Naive thymus-derived CD8-positive, alpha-beta T cell (primary cell): Measurements from ENCODE around the gene NFU1. TPM values are rescaled to one million over a fixed set of nuclear protein-coding genes. Genes with fewer than 3 reads are reported as not detected.
"Not testable (repeated sequence)": the region's sequence is repeated elsewhere in the genome, so short reads cannot be mapped to it uniquely, and the experiment has no call there.

ENCODE experiments used
- ATAC-seq, 2 donors: fragments of 150-1000 bp; cut with Tn5 transposase in 1 of 2; sonication (Bioruptor Pico), chemical (Tn5 transposase) in 1 of 2; 1 replicate in 1 of 2; 2 replicates in 1 of 2; pipeline ENCODE4 v1.10.0; 2021; ENCODE audit warnings: mild to moderate bottlenecking in 2 of 2, moderate library complexity in 2 of 2
- POLR2A ChIA-PET: fragments of 350-600 bp; sonication (Branson Sonifier 250); formaldehyde crosslinking; loops from one replicate; lab custom pipeline; 2021; ENCODE audit warnings: antibody characterized with exemption; lab: Charles Lee
- DNase-seq, 10 donors: peaks; one replicate each; pipeline versions ENCODE4 v3.0.0 to v3.0.0-alpha.2; 2020 to 2022
- H3K27ac Mint-ChIP-seq, 10 donors: one replicate each; pipeline ENCODE4 v1.8.0; 2020 to 2022; ENCODE audit warnings: mild to moderate bottlenecking in 10 of 10, mixed read lengths in 10 of 10, moderate library complexity in 4 of 10, inconsistent platforms in 1 of 10
- H3K27me3 Mint-ChIP-seq, 5 donors: one replicate each; pipeline ENCODE4 v1.8.0; 2021 to 2022; ENCODE audit warnings: mixed read lengths in 5 of 5
- H3K36me3 Mint-ChIP-seq, 3 donors: one replicate each; pipeline ENCODE4 v1.8.0; 2020 to 2022; ENCODE audit warnings: mixed read lengths in 3 of 3, mild to moderate bottlenecking in 2 of 3, inconsistent platforms in 1 of 3
- H3K4me1 Mint-ChIP-seq, 4 donors: one replicate each; pipeline ENCODE4 v1.8.0; 2021 to 2022; ENCODE audit warnings: mixed read lengths in 4 of 4
- H3K4me3 Mint-ChIP-seq, 10 donors: one replicate each; pipeline ENCODE4 v1.8.0; 2020 to 2022; ENCODE audit warnings: mild to moderate bottlenecking in 10 of 10, mixed read lengths in 10 of 10, moderate library complexity in 6 of 10, inconsistent platforms in 1 of 10
- H3K9me3 Mint-ChIP-seq, 9 donors: one replicate each; pipeline ENCODE4 v1.8.0; 2020 to 2022; ENCODE audit warnings: mixed read lengths in 9 of 9, mild to moderate bottlenecking in 3 of 9, inconsistent platforms in 1 of 9, moderate library complexity in 1 of 9
- polyA plus RNA-seq, 3 donors: library from polyadenylated mRNA; unstranded; fragments of 300-500 nt; fragmentation: Illumina TruSeq; gene quantifications; one replicate each; pipeline ENCODE4 v1.2.3, GENCODE V29; 2021
- total RNA-seq, 8 experiments: library from RNA in 2 of 8; stranded (reverse) in 2 of 8; gene quantifications; one replicate each; pipeline ENCODE4 v1.2.3 and lab custom pipeline; 2021 to 2026

NFU1 gene
- total and polyA plus RNA-seq, 5 experiments from 2014 or later, result 29.6 to 96.9 (median 78.6) TPM

DNA sequence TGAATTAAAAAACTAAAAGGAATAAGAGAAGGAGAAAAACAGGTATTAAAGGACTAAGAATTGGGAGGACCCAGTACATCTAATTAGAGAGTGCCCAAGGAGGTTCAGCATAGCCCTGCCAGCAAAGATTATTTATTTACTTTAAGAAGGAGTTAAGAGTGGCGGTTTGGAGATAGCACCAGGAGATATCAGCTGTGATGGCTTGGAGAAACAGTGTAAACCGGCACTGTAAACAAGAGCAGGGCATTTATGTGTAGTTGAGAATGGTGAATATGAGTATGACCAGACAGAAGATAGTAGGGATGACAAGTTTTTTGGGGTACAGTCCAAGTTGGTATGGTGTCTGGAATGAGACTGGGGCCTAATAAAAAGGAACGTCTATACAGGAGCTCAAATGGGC, 6.4 kb upstream of the NFU1 start:
- not testable (repeated sequence) for H3K9me3 Mint-ChIP-seq, DNase-seq, H3K27me3 Mint-ChIP-seq, H3K27ac Mint-ChIP-seq, ATAC-seq, H3K4me1 Mint-ChIP-seq, H3K4me3 Mint-ChIP-seq
- POLR2A ChIA-PET, result interaction anchor here (0.6 kb wide), 1 partner anchor 331 kb away, joined by 5 read pairs; no protein-coding TSS in a partner anchor
- H3K36me3 Mint-ChIP-seq, result peaks cover 0 to 10% (median 9%) of the 10 kb centered on the region in 3 donors

DNA sequence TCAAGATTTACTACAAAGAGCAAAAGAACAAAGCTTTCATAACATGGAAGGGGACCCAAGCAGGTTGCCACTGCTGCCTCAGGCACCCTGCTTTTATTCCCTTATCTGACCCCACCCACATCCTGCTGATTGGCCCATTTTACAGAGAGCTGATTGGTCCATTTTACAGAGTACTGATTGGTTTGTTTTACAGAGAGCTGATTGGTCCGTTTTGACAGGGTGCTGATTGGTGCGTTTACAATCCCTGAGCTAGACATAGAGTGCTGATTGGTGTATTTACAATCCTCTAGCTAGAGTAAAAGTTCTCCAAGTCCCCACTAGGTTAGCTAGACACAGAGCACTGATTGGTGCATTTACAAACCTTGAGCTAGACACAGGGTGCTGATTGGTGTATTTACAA, 2.3 kb upstream of the NFU1 start:
- H3K4me1 Mint-ChIP-seq, result peaks cover 6 to 42% (median 36%) of the 10 kb centered on the region in 4 donors
- peak in 4 of 10 donors; percentile 20 to 36 (median 32) for DNase-seq
- not testable (repeated sequence) for H3K27me3 Mint-ChIP-seq, H3K9me3 Mint-ChIP-seq, ATAC-seq, H3K36me3 Mint-ChIP-seq
- POLR2A ChIA-PET, result interaction anchor here (0.5 kb wide), 1 partner anchor 604 kb away, joined by 3 read pairs; no protein-coding TSS in a partner anchor
- peak overlapping the region in 5 of 10 donors; percentile 47 to 65 (median 58) for H3K4me3 Mint-ChIP-seq
- H3K27ac Mint-ChIP-seq, result peak overlapping the region; percentile 83 to 99 (median 92)

DNA sequence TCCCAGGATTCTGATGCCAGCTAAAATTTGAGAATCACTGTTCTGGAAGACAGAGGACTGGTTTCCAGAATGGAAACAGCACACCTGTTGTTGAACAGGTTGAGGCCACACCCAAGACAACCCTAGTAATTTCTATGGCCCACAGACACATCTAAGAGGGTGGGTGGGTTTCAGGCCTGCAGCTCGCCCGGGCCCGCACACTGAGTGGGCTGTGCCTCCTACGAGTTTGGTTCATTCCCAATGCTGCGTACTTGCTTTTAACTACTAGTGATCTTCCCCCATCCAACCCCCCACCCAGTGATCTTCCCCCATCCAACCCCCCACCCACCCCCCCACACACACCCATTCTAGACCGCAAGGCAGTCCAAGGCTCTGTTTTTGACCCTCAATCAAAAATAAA, 1.3 kb upstream of the NFU1 start:
- Mint-ChIP-seq H3K27ac (peak overlapping the region; percentile 94 to 100 (median 99)), H3K4me3 (peak overlapping the region in 8 of 10 donors; percentile 19 to 98 (median 86)), H3K36me3 (peaks cover 0 to 12% (median 9%) of the 10 kb centered on the region in 3 donors), H3K9me3 (peaks cover 0 to 4% (median 0%) of the 10 kb centered on the region in 9 donors), H3K27me3 (no peaks in the 10 kb centered on the region), H3K4me1 (peaks cover 7 to 46% (median 41%) of the 10 kb centered on the region in 4 donors)
- ATAC-seq (no peak), DNase-seq (no peak)
- POLR2A ChIA-PET, result no interaction called here

DNA sequence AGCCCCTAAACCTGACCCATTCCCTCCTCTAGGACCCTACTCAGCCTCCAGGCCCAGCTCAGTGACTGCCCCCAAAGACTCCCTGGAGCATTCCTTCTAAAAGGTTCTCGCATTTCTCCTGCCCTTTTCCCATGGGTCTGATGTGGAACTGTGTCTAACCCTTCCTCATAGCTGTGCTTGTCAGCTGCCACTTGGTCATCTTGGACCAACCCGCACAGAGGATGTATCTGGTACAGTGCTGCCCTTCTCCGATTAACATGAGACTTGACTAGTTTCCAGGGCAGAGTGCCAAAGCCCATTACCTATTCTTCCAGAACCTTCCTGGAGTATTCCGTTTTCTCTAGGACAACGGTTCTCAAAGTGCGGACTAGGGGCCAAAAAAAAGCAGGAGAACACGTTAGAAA, 518 bp upstream of the NFU1 start:
- no peaks in the 10 kb centered on the region for H3K27me3 Mint-ChIP-seq
- H3K27ac Mint-ChIP-seq, result peak overlapping the region; percentile 94 to 100 (median 99)
- ATAC-seq, result no peak
- H3K9me3 Mint-ChIP-seq, result peaks cover 0 to 4% (median 0%) of the 10 kb centered on the region in 9 donors
- H3K4me1 Mint-ChIP-seq, result peaks cover 7 to 46% (median 42%) of the 10 kb centered on the region in 4 donors
- peak overlapping the region; percentile 87 to 99 (median 98) for H3K4me3 Mint-ChIP-seq
- POLR2A ChIA-PET, result interaction anchor here (0.6 to 2.0 kb wide), 14 partner anchors 9 to 1692 kb away, joined by 3 to 8 read pairs (median 4); partner anchors contain the start of genes AAK1, GFPT1, MCEE and MXD1
- peaks cover 0 to 9% (median 9%) of the 10 kb centered on the region in 3 donors for H3K36me3 Mint-ChIP-seq
- DNase-seq, result no peak

DNA sequence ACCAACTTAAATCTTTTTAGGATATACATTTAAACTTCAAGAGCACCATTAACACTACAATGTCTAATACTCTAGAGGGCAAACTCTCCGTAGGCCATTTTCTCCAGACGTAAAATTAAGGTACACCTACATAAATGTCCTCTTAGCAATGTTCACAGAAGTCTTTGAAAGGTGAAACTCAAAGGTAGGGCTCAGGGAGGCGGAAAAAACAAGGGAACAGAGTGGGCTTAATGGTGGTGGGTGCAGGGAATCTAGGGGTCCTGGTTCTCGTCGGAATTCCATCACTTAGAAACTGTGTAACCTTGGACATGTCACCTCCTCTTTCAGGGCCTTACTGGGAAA, 668 bp downstream of the NFU1 start:
- Mint-ChIP-seq H3K9me3 (peaks cover 0 to 4% (median 0%) of the 10 kb centered on the region in 9 donors), H3K36me3 (peaks cover 0 to 15% (median 9%) of the 10 kb centered on the region in 3 donors), H3K4me3 (peak overlapping the region; percentile 87 to 99 (median 98)), H3K27me3 (no peaks in the 10 kb centered on the region), H3K27ac (peak overlapping the region; percentile 94 to 100 (median 99)), H3K4me1 (peaks cover 7 to 54% (median 45%) of the 10 kb centered on the region in 4 donors)
- POLR2A ChIA-PET, result interaction anchor here (0.6 to 2.0 kb wide), 14 partner anchors 11 to 1693 kb away, joined by 3 to 8 read pairs (median 4); partner anchors contain the start of genes AAK1, C2orf42, GFPT1 and MCEE
- peak in 1 of 10 donors; percentile 5 for DNase-seq
- ATAC-seq, result peak; percentile 2 to 8

DNA sequence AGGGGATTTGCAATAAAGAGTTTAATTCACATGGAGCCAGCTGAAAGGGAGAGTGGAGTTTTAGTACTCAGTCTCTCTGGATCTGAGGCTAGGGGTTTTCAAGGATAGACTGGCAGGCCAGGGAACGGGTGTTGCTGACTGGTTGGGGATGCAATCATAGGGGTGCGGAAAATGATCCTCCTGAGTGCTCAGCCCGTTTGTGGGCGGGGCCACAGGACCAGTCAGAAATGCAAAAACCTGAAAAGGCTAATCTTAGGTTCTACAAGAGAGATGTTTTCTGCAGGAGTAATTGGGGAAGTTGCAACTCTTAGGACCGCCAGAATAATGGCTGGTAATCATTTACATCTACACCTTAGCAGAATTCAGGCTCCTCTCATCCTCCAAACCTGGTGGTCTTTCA, 2.5 kb downstream of the NFU1 start:
- H3K4me3 Mint-ChIP-seq, result peak overlapping the region in 6 of 10 donors; percentile 21 to 75 (median 40)
- DNase-seq (no peak), ATAC-seq (no peak)
- H3K27ac Mint-ChIP-seq, result peak overlapping the region in 6 of 10 donors; percentile 9 to 85 (median 56)
- H3K9me3 Mint-ChIP-seq, result peaks cover 0 to 3% (median 0%) of the 10 kb centered on the region in 9 donors
- peaks cover 0 to 34% (median 10%) of the 10 kb centered on the region in 3 donors for H3K36me3 Mint-ChIP-seq
- POLR2A ChIA-PET, result no interaction called here
- peaks cover 7 to 58% (median 47%) of the 10 kb centered on the region in 4 donors for H3K4me1 Mint-ChIP-seq
- H3K27me3 Mint-ChIP-seq, result no peaks in the 10 kb centered on the region

DNA sequence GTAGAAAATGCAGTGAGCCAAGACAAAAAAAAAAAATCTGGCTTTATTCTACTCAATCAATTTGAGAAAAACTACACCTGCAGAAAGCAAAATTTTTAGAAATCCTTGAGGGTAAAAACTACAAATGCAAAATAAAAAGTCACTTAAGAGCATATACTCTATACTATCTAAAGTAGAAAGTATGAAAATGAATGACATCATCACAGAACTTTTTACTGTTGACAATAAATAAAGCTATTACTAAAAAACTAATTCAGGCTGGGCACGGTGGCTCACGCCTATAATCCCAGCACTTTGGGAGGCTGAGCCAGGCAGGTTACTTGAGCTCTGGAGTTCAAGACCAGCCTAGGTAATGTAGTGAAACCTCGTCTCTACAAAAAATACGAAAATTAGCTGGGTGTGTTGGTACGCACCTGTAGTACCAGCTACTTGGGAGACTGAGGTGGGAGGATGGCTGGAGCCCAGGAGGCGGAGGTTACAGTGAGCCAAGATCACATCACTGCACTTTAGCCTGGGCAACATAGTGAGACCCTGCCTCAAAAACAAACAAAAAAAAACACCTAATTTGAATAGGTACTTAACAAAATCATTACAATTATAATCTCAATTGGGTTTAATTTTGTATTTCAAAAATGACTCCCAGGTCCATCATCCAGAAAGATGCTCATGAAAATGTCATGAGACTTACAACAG, 7.6 kb downstream of the NFU1 start:
- Mint-ChIP-seq H3K4me3 (no peak overlapping the region), H3K36me3 (peaks cover 0 to 71% (median 8%) of the 10 kb centered on the region in 3 donors), H3K9me3 (no peaks in the 10 kb centered on the region), H3K4me1 (peaks cover 4 to 21% (median 12%) of the 10 kb centered on the region in 4 donors), H3K27me3 (no peaks in the 10 kb centered on the region), H3K27ac (peak overlapping the region in 4 of 10 donors; percentile 19 to 56 (median 38))
- DNase-seq (no peak), ATAC-seq (no peak)
- POLR2A ChIA-PET, result no interaction called here

DNA sequence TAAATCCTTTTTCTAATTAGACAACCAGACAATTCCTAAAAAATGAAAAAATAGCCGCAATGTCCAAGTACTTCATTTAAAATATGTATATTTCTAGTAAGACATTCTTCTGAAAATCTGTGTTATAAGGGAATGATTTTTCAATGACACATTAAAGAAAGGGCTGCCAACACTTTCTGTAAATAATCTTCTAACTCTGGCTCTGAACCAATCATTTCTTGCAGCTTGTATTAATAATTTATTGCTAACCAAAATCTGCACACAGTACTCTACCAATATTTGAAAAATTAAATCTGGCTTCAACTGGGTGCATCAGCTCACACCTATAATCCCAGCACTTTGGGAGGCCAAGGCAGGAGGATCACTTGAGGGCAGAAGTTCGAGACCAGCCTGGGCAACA, 8.3 kb downstream of the NFU1 start:
- POLR2A ChIA-PET, result no interaction called here
- Mint-ChIP-seq H3K27ac (peak overlapping the region in 4 of 10 donors; percentile 15 to 41 (median 28)), H3K36me3 (peaks cover 0 to 70% (median 8%) of the 10 kb centered on the region in 3 donors), H3K4me1 (peaks cover 0 to 16% (median 9%) of the 10 kb centered on the region in 4 donors), H3K27me3 (no peaks in the 10 kb centered on the region), H3K9me3 (no peaks in the 10 kb centered on the region), H3K4me3 (no peak overlapping the region)
- DNase-seq, result no peak
- no peak for ATAC-seq

DNA sequence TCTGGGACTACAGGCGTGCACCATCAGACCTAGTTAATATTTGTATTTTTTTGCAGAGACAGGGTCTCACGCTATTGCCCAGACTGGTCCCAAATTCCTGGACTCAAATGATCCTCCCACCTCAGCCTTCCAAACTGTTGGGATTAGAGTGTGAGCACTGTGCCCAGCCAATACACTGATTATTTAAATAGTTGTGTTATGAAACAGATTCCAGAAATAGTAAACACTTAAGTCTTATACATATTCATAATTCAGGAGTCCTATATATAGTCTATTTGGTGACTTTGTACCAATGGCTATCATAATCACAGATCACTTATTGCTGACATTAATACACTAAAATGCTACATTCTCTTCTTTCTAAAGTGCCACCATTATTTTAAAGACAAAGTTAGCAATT, 12.8 kb downstream of the NFU1 start:
- H3K27ac Mint-ChIP-seq, result peak overlapping the region in 1 of 10 donors; percentile 20
- POLR2A ChIA-PET, result no interaction called here
- no peak for DNase-seq
- no peak for ATAC-seq
- H3K27me3 Mint-ChIP-seq, result no peaks in the 10 kb centered on the region
- peaks cover 4 to 76% (median 13%) of the 10 kb centered on the region in 3 donors for H3K36me3 Mint-ChIP-seq
- H3K4me1 Mint-ChIP-seq, result peaks cover 0 to 4% (median under 1%) of the 10 kb centered on the region in 4 donors
- no peaks in the 10 kb centered on the region for H3K9me3 Mint-ChIP-seq
- no peak overlapping the region for H3K4me3 Mint-ChIP-seq

DNA sequence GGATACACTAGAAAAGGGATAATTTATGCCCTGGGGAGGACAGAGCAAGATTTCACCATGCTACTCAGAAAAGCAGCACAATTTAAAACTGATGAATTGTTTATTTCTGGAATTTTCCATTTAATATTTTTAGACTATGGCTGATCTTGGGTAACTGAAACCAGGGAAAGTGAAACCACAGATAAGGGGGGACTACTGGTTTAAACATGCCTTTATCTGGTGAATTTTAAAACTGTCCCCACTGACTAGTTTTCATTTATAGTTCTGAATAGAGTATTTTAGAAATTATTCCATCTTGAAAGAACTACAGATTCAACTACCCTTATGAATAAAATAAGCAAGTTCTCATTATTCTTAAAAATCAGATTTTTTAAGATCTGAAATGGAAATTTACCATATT, 15.0 kb downstream of the NFU1 start:
- Mint-ChIP-seq H3K27ac (peak overlapping the region in 3 of 10 donors; percentile 10 to 62 (median 26)), H3K36me3 (peaks cover 4 to 75% (median 10%) of the 10 kb centered on the region in 3 donors), H3K4me3 (no peak overlapping the region), H3K27me3 (no peaks in the 10 kb centered on the region), H3K9me3 (no peaks in the 10 kb centered on the region), H3K4me1 (peaks cover 0 to 2% (median 0%) of the 10 kb centered on the region in 4 donors)
- DNase-seq, result no peak
- POLR2A ChIA-PET, result no interaction called here
- ATAC-seq, result no peak

DNA sequence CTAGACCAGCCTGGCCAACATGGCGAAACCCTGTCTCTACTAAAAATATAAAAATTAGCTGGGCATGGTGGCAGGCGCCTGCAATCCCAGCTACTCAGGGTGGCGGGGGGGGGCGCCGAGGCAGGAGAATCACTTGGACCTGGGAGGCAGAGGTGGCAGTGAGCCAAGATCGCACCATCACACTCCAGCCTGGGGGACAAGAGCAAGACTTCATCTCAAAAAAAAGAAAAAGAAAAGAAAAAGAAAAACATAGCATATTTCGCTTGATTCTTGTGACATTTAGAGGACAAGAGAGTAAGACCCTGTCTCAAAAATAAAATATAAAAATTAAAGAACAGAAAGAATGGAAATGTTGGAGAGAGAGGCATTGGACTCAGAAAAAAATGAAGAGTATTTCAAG, 18.1 kb downstream of the NFU1 start:
- H3K27ac Mint-ChIP-seq, H3K4me1 Mint-ChIP-seq, H3K9me3 Mint-ChIP-seq, ATAC-seq, POLR2A ChIA-PET, H3K27me3 Mint-ChIP-seq, H3K4me3 Mint-ChIP-seq, DNase-seq: not testable (repeated sequence)
- H3K36me3 Mint-ChIP-seq, result peaks cover 4 to 77% (median 10%) of the 10 kb centered on the region in 3 donors

DNA sequence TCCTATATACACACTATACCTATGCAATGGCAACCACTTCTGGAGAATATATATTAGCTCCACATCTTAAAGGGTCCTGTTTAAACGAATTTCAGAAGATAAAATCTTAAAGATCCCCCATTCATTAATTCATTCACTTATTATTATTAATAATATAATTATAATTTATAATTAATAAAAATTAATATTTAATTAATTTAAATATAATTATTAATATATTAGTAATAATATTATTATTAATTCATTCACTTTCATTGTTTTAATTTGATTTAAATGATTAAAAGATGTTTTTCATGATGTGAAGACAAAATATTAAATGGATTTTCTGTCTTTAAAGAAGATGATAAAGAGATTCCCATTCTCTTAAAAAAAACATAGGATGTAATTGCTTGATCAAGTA, 21.1 kb downstream of the NFU1 start:
- H3K4me3 Mint-ChIP-seq, result no peak overlapping the region
- DNase-seq, result no peak
- POLR2A ChIA-PET, result no interaction called here
- peaks cover 0 to 6% (median under 1%) of the 10 kb centered on the region in 4 donors for H3K4me1 Mint-ChIP-seq
- H3K27me3 Mint-ChIP-seq, result no peaks in the 10 kb centered on the region
- no peak for ATAC-seq
- H3K27ac Mint-ChIP-seq, result no peak overlapping the region
- H3K9me3 Mint-ChIP-seq, result peaks cover 0 to 2% (median 0%) of the 10 kb centered on the region in 9 donors
- H3K36me3 Mint-ChIP-seq, result peaks cover 4 to 81% (median 14%) of the 10 kb centered on the region in 3 donors

DNA sequence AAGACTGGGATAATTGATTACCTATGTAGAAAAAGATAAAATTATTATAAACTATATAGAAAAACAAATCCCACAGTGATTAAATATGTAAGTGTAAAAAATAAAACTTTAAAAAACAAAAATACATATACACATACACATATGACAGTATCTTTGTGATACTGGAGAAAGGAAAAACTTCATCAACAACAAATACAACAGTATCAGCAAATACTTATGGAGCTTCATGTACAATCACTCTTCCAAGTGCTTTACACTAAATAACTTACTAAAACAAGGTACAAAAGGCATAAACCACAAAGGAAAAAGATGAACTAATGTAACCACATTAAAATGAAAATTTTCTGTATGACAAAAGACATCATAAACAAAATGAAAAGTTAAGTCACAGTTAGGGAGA, 26.1 kb downstream of the NFU1 start:
- no peaks in the 10 kb centered on the region for H3K27me3 Mint-ChIP-seq
- peaks cover 0 to 2% (median 0%) of the 10 kb centered on the region in 9 donors for H3K9me3 Mint-ChIP-seq
- POLR2A ChIA-PET, result no interaction called here
- peaks cover 0 to 5% (median 2%) of the 10 kb centered on the region in 4 donors for H3K4me1 Mint-ChIP-seq
- H3K4me3 Mint-ChIP-seq, result no peak overlapping the region
- H3K27ac Mint-ChIP-seq, result no peak overlapping the region
- no peak for ATAC-seq
- no peak for DNase-seq
- H3K36me3 Mint-ChIP-seq, result peaks cover 0 to 65% (median 20%) of the 10 kb centered on the region in 3 donors
